ENCODE results near the gene CAMK2N1.

DNA sequence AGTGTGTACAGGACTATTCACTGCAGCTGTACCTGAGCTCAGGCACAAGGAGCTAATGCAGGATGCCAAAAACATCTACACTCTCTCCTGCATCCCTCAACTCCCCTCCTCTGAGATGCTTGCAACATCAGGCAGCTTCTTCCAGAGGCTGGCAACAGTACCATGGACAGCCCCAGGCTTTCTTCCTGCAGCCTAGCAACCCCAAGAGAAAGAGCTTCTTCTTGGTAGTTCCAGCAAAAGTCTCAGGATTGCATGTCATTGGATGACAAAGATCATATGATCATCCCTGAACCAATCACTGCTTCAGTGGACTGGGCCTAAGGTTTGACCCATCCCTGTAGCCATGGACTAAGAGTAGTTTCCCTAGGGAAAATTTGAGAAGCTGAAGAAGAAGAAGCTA lies 46.7 kb downstream of the CAMK2N1 start:
- TF ChIP-seq, protein P1, sequence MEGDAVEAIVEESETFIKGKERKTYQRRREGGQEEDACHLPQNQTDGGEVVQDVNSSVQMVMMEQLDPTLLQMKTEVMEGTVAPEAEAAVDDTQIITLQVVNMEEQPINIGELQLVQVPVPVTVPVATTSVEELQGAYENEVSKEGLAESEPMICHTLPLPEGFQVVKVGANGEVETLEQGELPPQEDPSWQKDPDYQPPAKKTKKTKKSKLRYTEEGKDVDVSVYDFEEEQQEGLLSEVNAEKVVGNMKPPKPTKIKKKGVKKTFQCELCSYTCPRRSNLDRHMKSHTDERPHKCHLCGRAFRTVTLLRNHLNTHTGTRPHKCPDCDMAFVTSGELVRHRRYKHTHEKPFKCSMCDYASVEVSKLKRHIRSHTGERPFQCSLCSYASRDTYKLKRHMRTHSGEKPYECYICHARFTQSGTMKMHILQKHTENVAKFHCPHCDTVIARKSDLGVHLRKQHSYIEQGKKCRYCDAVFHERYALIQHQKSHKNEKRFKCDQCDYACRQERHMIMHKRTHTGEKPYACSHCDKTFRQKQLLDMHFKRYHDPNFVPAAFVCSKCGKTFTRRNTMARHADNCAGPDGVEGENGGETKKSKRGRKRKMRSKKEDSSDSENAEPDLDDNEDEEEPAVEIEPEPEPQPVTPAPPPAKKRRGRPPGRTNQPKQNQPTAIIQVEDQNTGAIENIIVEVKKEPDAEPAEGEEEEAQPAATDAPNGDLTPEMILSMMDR (conservative IDR thresholded peaks at IDR 0.05 in 1 of 2, IDR thresholded peaks at IDR 0.05 in 1 of 2; ENCODE audit: extremely low read depth in 1 of 2, insufficient read depth in 1 of 2, low read depth in 1 of 2, low read length in 2 of 2) = no peak
- TF ChIP-seq EZH2 (IDR thresholded peaks at IDR 0.05; ENCODE audit: borderline replicate concordance, low read length) = no peak

Data from mammary epithelial cell (primary cell).